DOHH2 (cell line): ENCODE data around the gene SCNN1G.

Experiments used
- EZH2phosphoT487 ChIP-seq: fragments of 200-600 bp; sonication (generic); IDR thresholded peaks from 2 replicates; pipeline ENCODE4 v1.6.1; 2017; ENCODE audit warnings: borderline replicate concordance, mild to moderate bottlenecking, antibody characterized with exemption, low read length, moderate library complexity, mixed read lengths
- TF ChIP-seq, protein P1 (sequence below): fragments of 200-600 bp; sonication (generic); IDR thresholded peaks from one replicate; pipeline ENCODE4 v1.5.1; 2014; ENCODE audit warnings: antibody characterized with exemption, mild to moderate bottlenecking, low read depth, low read length; ENCODE audit not compliant: poor library complexity, severe bottlenecking

DNA sequence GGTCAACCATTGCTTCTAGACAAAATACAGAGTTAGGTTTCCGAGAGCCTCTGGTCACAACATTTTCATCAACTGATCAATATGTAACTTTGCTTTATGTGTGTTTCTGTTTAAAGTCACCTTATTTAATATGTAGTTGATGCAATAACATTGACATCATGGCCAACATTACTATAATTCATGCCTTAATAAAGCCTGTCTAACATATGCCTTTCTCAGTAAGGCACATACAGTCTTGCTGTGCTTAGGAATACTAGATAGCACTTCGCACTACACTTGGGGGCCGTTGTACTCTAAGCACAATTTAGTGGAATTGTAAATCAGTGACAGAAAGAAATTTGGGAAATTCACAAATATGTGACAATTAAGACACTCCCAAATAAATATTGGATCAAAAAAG is 9.6 kb upstream of the SCNN1G start:
- TF ChIP-seq, protein P1, sequence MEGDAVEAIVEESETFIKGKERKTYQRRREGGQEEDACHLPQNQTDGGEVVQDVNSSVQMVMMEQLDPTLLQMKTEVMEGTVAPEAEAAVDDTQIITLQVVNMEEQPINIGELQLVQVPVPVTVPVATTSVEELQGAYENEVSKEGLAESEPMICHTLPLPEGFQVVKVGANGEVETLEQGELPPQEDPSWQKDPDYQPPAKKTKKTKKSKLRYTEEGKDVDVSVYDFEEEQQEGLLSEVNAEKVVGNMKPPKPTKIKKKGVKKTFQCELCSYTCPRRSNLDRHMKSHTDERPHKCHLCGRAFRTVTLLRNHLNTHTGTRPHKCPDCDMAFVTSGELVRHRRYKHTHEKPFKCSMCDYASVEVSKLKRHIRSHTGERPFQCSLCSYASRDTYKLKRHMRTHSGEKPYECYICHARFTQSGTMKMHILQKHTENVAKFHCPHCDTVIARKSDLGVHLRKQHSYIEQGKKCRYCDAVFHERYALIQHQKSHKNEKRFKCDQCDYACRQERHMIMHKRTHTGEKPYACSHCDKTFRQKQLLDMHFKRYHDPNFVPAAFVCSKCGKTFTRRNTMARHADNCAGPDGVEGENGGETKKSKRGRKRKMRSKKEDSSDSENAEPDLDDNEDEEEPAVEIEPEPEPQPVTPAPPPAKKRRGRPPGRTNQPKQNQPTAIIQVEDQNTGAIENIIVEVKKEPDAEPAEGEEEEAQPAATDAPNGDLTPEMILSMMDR: no peak
- no peak for TF ChIP-seq EZH2phosphoT487
